Neural cell (in vitro differentiated cells): ENCODE data around the gene FADS1. TPM values are rescaled to one million over a fixed set of nuclear protein-coding genes. Genes with fewer than 3 reads are reported as not detected.

Experiments
- H2AFZ ChIP-seq: fragments of 200-600, 300-800 bp; sonication (generic), shearing (Covaris generic); 2 replicates; pipeline ENCODE4 v1.6.0; 2014; ENCODE audit warnings: low read depth, mild to moderate bottlenecking, antibody characterized with exemption, low read length, moderate library complexity
- H3F3A ChIP-seq: fragments of 200-600 bp; shearing (Covaris generic); 2 replicates; pipeline ENCODE4 v1.6.1; 2016; ENCODE audit warnings: mild to moderate bottlenecking, moderate library complexity, mixed read lengths, antibody characterized with exemption, low read length; ENCODE audit not compliant: insufficient read depth, poor library complexity, severe bottlenecking
- H3K27ac ChIP-seq: fragments of 200-600, 300-800 bp; sonication (generic), shearing (Covaris generic); 2 replicates; pipeline ENCODE4 v1.5.1; 2014; ENCODE audit warnings: mild to moderate bottlenecking, low read length, moderate library complexity
- H3K27me3 ChIP-seq: fragments of 300-800, 200-600 bp; sonication (generic), shearing (Covaris generic); 2 replicates; pipeline ENCODE4 v1.6.0; 2014; ENCODE audit warnings: mild to moderate bottlenecking, low read depth, low read length, moderate library complexity; ENCODE audit not compliant: insufficient read depth
- H3K36me3 ChIP-seq: fragments of 300-800, 200-600 bp; sonication (generic), shearing (Covaris generic); 2 replicates; pipeline ENCODE4 v1.5.1; 2014; ENCODE audit warnings: mild to moderate bottlenecking, antibody characterized with exemption, low read length, moderate library complexity; ENCODE audit not compliant: insufficient read depth
- H3K4me2 ChIP-seq: fragments of 300-800, 200-600 bp; sonication (generic), shearing (Covaris generic); 2 replicates; pipeline ENCODE4 v1.6.0; 2014; ENCODE audit warnings: mild to moderate bottlenecking, low read length
- H3K4me3 ChIP-seq: fragments of 300-800, 200-600 bp; sonication (generic), shearing (Covaris generic); 2 replicates; pipeline ENCODE4 v1.5.1; 2014; ENCODE audit warnings: mild to moderate bottlenecking, low read length, moderate library complexity
- H3K79me2 ChIP-seq: fragments of 200-600 bp; shearing (Covaris generic); replicated peaks from 2 replicates; pipeline ENCODE4 v1.6.0; 2014; ENCODE audit warnings: mild to moderate bottlenecking, low read length, moderate library complexity; ENCODE audit not compliant: insufficient read depth
- H3K9ac ChIP-seq: fragments of 300-800, 200-600 bp; sonication (generic), shearing (Covaris generic); 2 replicates; pipeline ENCODE4 v1.6.1; 2016; ENCODE audit warnings: mild to moderate bottlenecking, low read length, mixed read lengths
- H3K9me2 ChIP-seq: fragments of 200-600 bp; shearing (Covaris generic); 2 replicates; pipeline ENCODE4 v1.6.1; 2016; ENCODE audit warnings: mild to moderate bottlenecking, low read length, mixed read lengths; ENCODE audit not compliant: insufficient read depth
- H3K9me3 ChIP-seq: fragments of 200-600, 300-800 bp; sonication (generic), shearing (Covaris generic); 2 replicates; pipeline ENCODE4 v1.6.1; 2016; ENCODE audit warnings: mild to moderate bottlenecking, mixed run types, low read length, moderate library complexity, mixed read lengths
- H4K20me1 ChIP-seq: fragments of 200-600 bp; shearing (Covaris generic); 2 replicates; pipeline ENCODE4 v1.6.1; 2016; ENCODE audit warnings: mild to moderate bottlenecking, mixed run types; ENCODE audit not compliant: insufficient read depth
- EP300 ChIP-seq: fragments of 450-650 bp; conservative IDR thresholded peaks from 2 replicates; pipeline ENCODE4 v1.6.1; 2014; ENCODE audit warnings: antibody characterized with exemption, mild to moderate bottlenecking, moderate library complexity; ENCODE audit not compliant: poor library complexity, severe bottlenecking
- EZH2 ChIP-seq: fragments of 200-600, 300-800 bp; shearing (Covaris generic), sonication (generic); IDR thresholded peaks from 2 replicates; pipeline ENCODE4 v1.6.1; 2014; ENCODE audit warnings: antibody characterized with exemption, low read length, borderline replicate concordance, mild to moderate bottlenecking; ENCODE audit not compliant: insufficient read depth, poor library complexity, severe bottlenecking
- MXI1 ChIP-seq: fragments of 450-650 bp; conservative IDR thresholded peaks from 2 replicates; pipeline ENCODE4 v1.6.1; 2014; ENCODE audit warnings: antibody characterized with exemption, mild to moderate bottlenecking; ENCODE audit not compliant: poor library complexity, severe bottlenecking
- POLR2AphosphoS5 ChIP-seq: IDR thresholded peaks from 2 replicates; pipeline ENCODE4 v1.6.1; 2012
- SMC3 ChIP-seq: fragments of 450-650 bp; conservative IDR thresholded peaks from 2 replicates; pipeline ENCODE4 v1.6.1; 2014; ENCODE audit warnings: antibody characterized with exemption, mild to moderate bottlenecking, moderate library complexity; ENCODE audit not compliant: poor library complexity
- TAF1 ChIP-seq: IDR thresholded peaks from 2 replicates; pipeline ENCODE4 v1.6.1; 2012; ENCODE audit warnings: low read depth
- polyA plus RNA-seq: library from polyadenylated mRNA; depleted of rRNA; stranded (reverse); fragments of >200 nt; gene quantifications from 2 replicates; pipeline ENCODE4 v1.2.3, GENCODE V29; 2014
- TF ChIP-seq, protein P1 (sequence below): IDR thresholded peaks from 2 replicates; pipeline ENCODE4 v1.6.1; 2012; ENCODE audit warnings: borderline replicate concordance
- TF ChIP-seq, protein P2 (sequence below): fragments of 450-650 bp; IDR thresholded peaks from 2 replicates; pipeline ENCODE4 v1.5.1; 2014; ENCODE audit warnings: antibody characterized with exemption, mild to moderate bottlenecking, moderate library complexity; ENCODE audit not compliant: poor library complexity, severe bottlenecking

The FADS1 gene
- polyA plus RNA-seq, 1 donor from 2014 or later, result 102 TPM

DNA sequence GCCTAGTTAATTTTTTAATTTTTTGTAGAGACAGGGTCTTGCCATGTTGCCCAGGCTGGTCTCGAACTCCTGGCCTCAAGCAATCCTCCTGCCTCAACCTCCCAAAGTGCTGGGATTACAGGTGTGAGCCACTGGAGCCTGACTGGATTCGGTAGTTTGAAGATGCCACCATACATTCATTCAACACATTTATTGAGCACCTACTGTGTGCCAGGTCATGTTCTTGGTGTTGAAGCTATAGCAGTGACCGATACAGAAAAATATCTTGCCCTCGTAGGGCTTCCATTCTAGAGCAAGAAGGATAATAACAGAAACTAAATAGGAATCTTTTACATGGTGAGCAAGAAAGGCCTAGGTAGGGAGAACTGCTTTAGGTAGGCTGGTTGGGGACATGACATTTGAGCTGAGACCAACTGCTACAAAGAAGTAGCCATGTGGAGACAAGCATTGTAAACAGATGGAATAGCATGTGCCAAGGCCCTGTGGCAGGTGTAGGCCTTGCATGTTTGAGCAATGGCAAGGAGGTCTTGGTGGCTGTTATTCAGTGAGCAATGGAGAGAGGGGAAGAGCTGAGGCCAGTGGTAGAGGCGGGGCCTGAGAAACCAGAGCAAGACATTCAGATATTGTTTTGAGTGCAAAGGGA lies 66.1 kb downstream of the FADS1 start:
- Histone ChIP-seq H3K4me2 (no peak overlapping the region), H3K27me3 (peaks cover 15% of the 10 kb centered on the region), H3K79me2 (no peaks in the 10 kb centered on the region), H2AFZ (no peak overlapping the region), H3K27ac (no peak overlapping the region), H3K9me2 (no peaks in the 10 kb centered on the region), H3K36me3 (no peaks in the 10 kb centered on the region), H4K20me1 (no peaks in the 10 kb centered on the region), H3F3A (no peaks in the 10 kb centered on the region), H3K9me3 (no peaks in the 10 kb centered on the region), H3K4me3 (no peak overlapping the region), H3K9ac (no peak overlapping the region)
- TF ChIP-seq EZH2 (no peak), EP300 (no peak), MXI1 (no peak), TAF1 (no peak), SMC3 (no peak), POLR2AphosphoS5 (no peak)
- TF ChIP-seq, protein P1, sequence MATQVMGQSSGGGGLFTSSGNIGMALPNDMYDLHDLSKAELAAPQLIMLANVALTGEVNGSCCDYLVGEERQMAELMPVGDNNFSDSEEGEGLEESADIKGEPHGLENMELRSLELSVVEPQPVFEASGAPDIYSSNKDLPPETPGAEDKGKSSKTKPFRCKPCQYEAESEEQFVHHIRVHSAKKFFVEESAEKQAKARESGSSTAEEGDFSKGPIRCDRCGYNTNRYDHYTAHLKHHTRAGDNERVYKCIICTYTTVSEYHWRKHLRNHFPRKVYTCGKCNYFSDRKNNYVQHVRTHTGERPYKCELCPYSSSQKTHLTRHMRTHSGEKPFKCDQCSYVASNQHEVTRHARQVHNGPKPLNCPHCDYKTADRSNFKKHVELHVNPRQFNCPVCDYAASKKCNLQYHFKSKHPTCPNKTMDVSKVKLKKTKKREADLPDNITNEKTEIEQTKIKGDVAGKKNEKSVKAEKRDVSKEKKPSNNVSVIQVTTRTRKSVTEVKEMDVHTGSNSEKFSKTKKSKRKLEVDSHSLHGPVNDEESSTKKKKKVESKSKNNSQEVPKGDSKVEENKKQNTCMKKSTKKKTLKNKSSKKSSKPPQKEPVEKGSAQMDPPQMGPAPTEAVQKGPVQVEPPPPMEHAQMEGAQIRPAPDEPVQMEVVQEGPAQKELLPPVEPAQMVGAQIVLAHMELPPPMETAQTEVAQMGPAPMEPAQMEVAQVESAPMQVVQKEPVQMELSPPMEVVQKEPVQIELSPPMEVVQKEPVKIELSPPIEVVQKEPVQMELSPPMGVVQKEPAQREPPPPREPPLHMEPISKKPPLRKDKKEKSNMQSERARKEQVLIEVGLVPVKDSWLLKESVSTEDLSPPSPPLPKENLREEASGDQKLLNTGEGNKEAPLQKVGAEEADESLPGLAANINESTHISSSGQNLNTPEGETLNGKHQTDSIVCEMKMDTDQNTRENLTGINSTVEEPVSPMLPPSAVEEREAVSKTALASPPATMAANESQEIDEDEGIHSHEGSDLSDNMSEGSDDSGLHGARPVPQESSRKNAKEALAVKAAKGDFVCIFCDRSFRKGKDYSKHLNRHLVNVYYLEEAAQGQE, result no peak
- TF ChIP-seq, protein P2, sequence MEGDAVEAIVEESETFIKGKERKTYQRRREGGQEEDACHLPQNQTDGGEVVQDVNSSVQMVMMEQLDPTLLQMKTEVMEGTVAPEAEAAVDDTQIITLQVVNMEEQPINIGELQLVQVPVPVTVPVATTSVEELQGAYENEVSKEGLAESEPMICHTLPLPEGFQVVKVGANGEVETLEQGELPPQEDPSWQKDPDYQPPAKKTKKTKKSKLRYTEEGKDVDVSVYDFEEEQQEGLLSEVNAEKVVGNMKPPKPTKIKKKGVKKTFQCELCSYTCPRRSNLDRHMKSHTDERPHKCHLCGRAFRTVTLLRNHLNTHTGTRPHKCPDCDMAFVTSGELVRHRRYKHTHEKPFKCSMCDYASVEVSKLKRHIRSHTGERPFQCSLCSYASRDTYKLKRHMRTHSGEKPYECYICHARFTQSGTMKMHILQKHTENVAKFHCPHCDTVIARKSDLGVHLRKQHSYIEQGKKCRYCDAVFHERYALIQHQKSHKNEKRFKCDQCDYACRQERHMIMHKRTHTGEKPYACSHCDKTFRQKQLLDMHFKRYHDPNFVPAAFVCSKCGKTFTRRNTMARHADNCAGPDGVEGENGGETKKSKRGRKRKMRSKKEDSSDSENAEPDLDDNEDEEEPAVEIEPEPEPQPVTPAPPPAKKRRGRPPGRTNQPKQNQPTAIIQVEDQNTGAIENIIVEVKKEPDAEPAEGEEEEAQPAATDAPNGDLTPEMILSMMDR, result no peak

Other genes with a start within 250 kb of the FADS1 start
- gene SYT7, start 235.9 kb downstream of the FADS1 start, polyA plus RNA-seq, result 14.0 and 21.8 TPM in 2 replicates
- 4.5 and 5.7 TPM in 2 replicates for gene DAGLA, start 136.6 kb downstream of the FADS1 start, polyA plus RNA-seq
- gene MYRF, start 64.4 kb downstream of the FADS1 start, polyA plus RNA-seq, result 0.16 and 0.86 TPM in 2 replicates
- 134 and 141 TPM in 2 replicates for gene TMEM258, start 24.4 kb downstream of the FADS1 start, polyA plus RNA-seq
- gene FEN1, start 24.1 kb downstream of the FADS1 start, polyA plus RNA-seq, result 27.2 and 33.9 TPM in 2 replicates
- 145 and 152 TPM in 2 replicates for gene FADS2, start 11.3 kb upstream of the FADS1 start, polyA plus RNA-seq
- gene FADS3, start 74.5 kb upstream of the FADS1 start, polyA plus RNA-seq, result 35.4 and 45.7 TPM in 2 replicates
- 1.6 and 4.0 TPM in 2 replicates for gene RAB3IL1, start 100.6 kb upstream of the FADS1 start, polyA plus RNA-seq
- 6.4 and 7.7 TPM in 2 replicates for gene BEST1, start 133.3 kb upstream of the FADS1 start, polyA plus RNA-seq
- 540 and 597 TPM in 2 replicates for gene FTH1, start 150.6 kb upstream of the FADS1 start, polyA plus RNA-seq